ENCODE measurements around the gene ARID1B. TPM values are rescaled to one million over a fixed set of nuclear protein-coding genes. Genes with fewer than 3 reads are reported as not detected.

ARID1B gene
- total and polyA plus RNA-seq, 7 donors = 8.1 to 61.1 (median 53.1) TPM

- Histone ChIP-seq H3K4me1 (no peaks in the 10 kb centered on the region), H3K36me3 (ENCODE audit: insufficient read depth in 1 of 2, low read depth in 1 of 2) (no peaks in the 10 kb centered on the region), H3K27me3 (ENCODE audit: insufficient read depth in 3 of 3, low read length in 2 of 3) (no peaks in the 10 kb centered on the region), H3K27ac (no peak overlapping the region), H3K9me3 (no peaks in the 10 kb centered on the region), H3K4me3 (no peak overlapping the region)
- no peak for TF ChIP-seq CTCF (IDR thresholded peaks at IDR 0.05)
- ATAC-seq = no peak
- 90 to 94% (median 93%) methylated on average over 7 of the region's 7 CpGs for WGBS, 3 donors
- DNase-seq = no peak
- intact Hi-C loops (cut with DNase I) = no loop called here
These were observed 14.6 kb upstream of the ARID1B start for GRCh38 chr6:156762547-156762946.

- WGBS, 3 donors = 95 to 99% (median 98%) methylated on average over 10 of the region's 10 CpGs
- TF ChIP-seq CTCF (IDR thresholded peaks at IDR 0.05) = no peak
- Histone ChIP-seq H3K27ac (no peak overlapping the region), H3K4me3 (no peak overlapping the region), H3K27me3 (ENCODE audit: insufficient read depth in 3 of 3, low read length in 2 of 3) (no peaks in the 10 kb centered on the region), H3K4me1 (no peaks in the 10 kb centered on the region), H3K9me3 (no peaks in the 10 kb centered on the region), H3K36me3 (ENCODE audit: insufficient read depth in 1 of 2, low read depth in 1 of 2) (no peaks in the 10 kb centered on the region)
- intact Hi-C loops (cut with DNase I) = no loop called here
- ATAC-seq (no peak), DNase-seq (no peak)
These were observed 12.1 kb upstream of the ARID1B start for GRCh38 chr6:156765117-156765516.

- no peak for TF ChIP-seq CTCF (IDR thresholded peaks at IDR 0.05)
These were observed 9.3 kb upstream of the ARID1B start for GRCh38 chr6:156767603-156768467.

GRCh38 chr6:156771047-156771446 is 6.1 kb upstream of the ARID1B start:
- H3K9me3 ChIP-seq = no peaks in the 10 kb centered on the region
- no peak overlapping the region for H3K4me3 ChIP-seq
- H3K27ac ChIP-seq = no peak overlapping the region
- no peaks in the 10 kb centered on the region for H3K27me3 ChIP-seq (ENCODE audit: insufficient read depth in 3 of 3, low read length in 2 of 3)
- DNase-seq (no peak), ATAC-seq (no peak)
- intact Hi-C loops (cut with DNase I) = loop anchor here in 1 of 2 donors (5.0 kb wide), 1 partner anchor 49 kb away; no protein-coding TSS in a partner anchor
- no peaks in the 10 kb centered on the region for H3K36me3 ChIP-seq (ENCODE audit: insufficient read depth in 1 of 2, low read depth in 1 of 2)
- peaks cover 20% of the 10 kb centered on the region for H3K4me1 ChIP-seq
- TF ChIP-seq CTCF (IDR thresholded peaks at IDR 0.05) = no peak
- WGBS, 3 donors = 76 to 84% (median 76%) methylated on average over 3 of the region's 3 CpGs

More at GRCh38 chr6:156767603-156768467, 9.3 kb upstream of the ARID1B start:
- intact Hi-C loops (cut with DNase I) = no loop called here
- no peak overlapping the region for H3K4me3 ChIP-seq
- 88 to 92% (median 90%) methylated on average over 9 of the region's 9 CpGs for WGBS, 3 donors
- no peak for ATAC-seq
- no peaks in the 10 kb centered on the region for H3K36me3 ChIP-seq (ENCODE audit: insufficient read depth in 1 of 2, low read depth in 1 of 2)
- no peak for DNase-seq
- H3K9me3 ChIP-seq = no peaks in the 10 kb centered on the region
- no peak overlapping the region for H3K27ac ChIP-seq
- H3K4me1 ChIP-seq = no peaks in the 10 kb centered on the region
- no peaks in the 10 kb centered on the region for H3K27me3 ChIP-seq (ENCODE audit: insufficient read depth in 3 of 3, low read length in 2 of 3)
